Naive thymus-derived CD4-positive, alpha-beta T cell (primary cell): ENCODE results near the gene CYP24A1. TPM values are rescaled to one million over a fixed set of nuclear protein-coding genes. Genes with fewer than 3 reads are reported as not detected.

Source experiments
- ATAC-seq: fragments of 150-1000 bp; cut with Tn5 transposase; 2 replicates; pipeline ENCODE4 v1.10.0; 2021; ENCODE audit warnings: mild to moderate bottlenecking, moderate library complexity
- CTCF ChIA-PET: fragments of 350-600 bp; sonication (Branson Sonifier 250); formaldehyde crosslinking; loops from one replicate; lab custom pipeline; 2021; ENCODE audit warnings: antibody characterized with exemption; lab: Charles Lee
- POLR2A ChIA-PET: fragments of 350-600 bp; sonication (Branson Sonifier 250); formaldehyde crosslinking; loops from one replicate; lab custom pipeline; 2021; ENCODE audit warnings: antibody characterized with exemption, inconsistent platforms; lab: Charles Lee
- DNase-seq, 9 donors: peaks; one replicate each; pipeline versions ENCODE4 v3.0.0 to v3.0.0-alpha.2; 2020 to 2022; ENCODE audit warnings: mixed read lengths in 1 of 9
- H3K27ac ChIP-seq: one replicate; pipeline ENCODE4 v1.7.0; 2013; ENCODE audit warnings: mild to moderate bottlenecking, low read depth, low read length, moderate library complexity
- H3K27me3 ChIP-seq, 2 donors: one replicate each; pipeline ENCODE4 v1.7.0; 2013; ENCODE audit warnings: low read length in 2 of 2, mild to moderate bottlenecking in 2 of 2, moderate library complexity in 2 of 2; ENCODE audit not compliant: control insufficient read depth in 2 of 2, insufficient read depth in 2 of 2
- H3K36me3 ChIP-seq, 3 experiments: 1 replicate in 2 of 3; 2 replicates in 1 of 3; pipeline ENCODE4 v1.7.0; 2013; ENCODE audit warnings: low read length in 3 of 3, mild to moderate bottlenecking in 3 of 3, moderate library complexity in 1 of 3; ENCODE audit not compliant: insufficient read depth in 3 of 3, control insufficient read depth in 2 of 3
- H3K4me1 ChIP-seq, 2 donors: one replicate each; pipeline ENCODE4 v1.7.0; 2013; ENCODE audit warnings: low read length in 2 of 2, mild to moderate bottlenecking in 2 of 2, moderate library complexity in 1 of 2; ENCODE audit not compliant: control insufficient read depth in 2 of 2, insufficient read depth in 2 of 2
- H3K4me3 ChIP-seq: 2 replicates; pipeline ENCODE4 v1.7.0; 2013; ENCODE audit warnings: mild to moderate bottlenecking, low read length
- H3K9me3 ChIP-seq, 3 experiments: 1 replicate in 2 of 3; 2 replicates in 1 of 3; pipeline ENCODE4 v1.7.0; 2013; ENCODE audit warnings: low read length in 3 of 3; ENCODE audit not compliant: control insufficient read depth in 2 of 3
- H3K27ac Mint-ChIP-seq, 9 donors: one replicate each; pipeline ENCODE4 v1.8.0; 2020 to 2022; ENCODE audit warnings: mixed read lengths in 9 of 9, mild to moderate bottlenecking in 8 of 9, moderate library complexity in 5 of 9, inconsistent platforms in 2 of 9
- H3K27me3 Mint-ChIP-seq, 5 donors: one replicate each; pipeline ENCODE4 v1.8.0; 2021 to 2022; ENCODE audit warnings: mixed read lengths in 5 of 5, mild to moderate bottlenecking in 1 of 5
- H3K36me3 Mint-ChIP-seq, 5 donors: one replicate each; pipeline ENCODE4 v1.8.0; 2020 to 2022; ENCODE audit warnings: mixed read lengths in 5 of 5, mild to moderate bottlenecking in 3 of 5, inconsistent platforms in 1 of 5
- H3K4me1 Mint-ChIP-seq, 7 donors: one replicate each; pipeline ENCODE4 v1.8.0; 2020 to 2022; ENCODE audit warnings: mixed read lengths in 7 of 7, mild to moderate bottlenecking in 3 of 7, inconsistent platforms in 1 of 7
- H3K4me3 Mint-ChIP-seq, 10 donors: one replicate each; pipeline ENCODE4 v1.8.0; 2020 to 2022; ENCODE audit warnings: mild to moderate bottlenecking in 10 of 10, mixed read lengths in 10 of 10, moderate library complexity in 6 of 10, inconsistent platforms in 2 of 10
- H3K9me3 Mint-ChIP-seq, 11 donors: one replicate each; pipeline ENCODE4 v1.8.0; 2020 to 2022; ENCODE audit warnings: mixed read lengths in 11 of 11, mild to moderate bottlenecking in 4 of 11, inconsistent platforms in 1 of 11, moderate library complexity in 1 of 11
- intact Hi-C, 2 donors: fragments of 100-400 bp; cut with micrococcal nuclease; formaldehyde crosslinking; loops; one replicate each; pipeline ENCODE4 v1.15.1; 2023
- polyA plus RNA-seq, 2 donors: library from polyadenylated mRNA; unstranded; fragments of 300-500 nt; fragmentation: Illumina TruSeq; gene quantifications; one replicate each; pipeline ENCODE4 v1.2.3, GENCODE V29; 2021
- total RNA-seq, 6 experiments: library from RNA in 5 of 6; stranded (reverse) in 5 of 6; gene quantifications; 1 replicate in 5 of 6; 2 replicates in 1 of 6; pipeline ENCODE4 v1.2.3 and lab custom pipeline; 2021 to 2026

CYP24A1 gene
- total and polyA plus RNA-seq, 7 experiments from 2014 or later = 0.78 TPM; not detected in 6

DNA sequence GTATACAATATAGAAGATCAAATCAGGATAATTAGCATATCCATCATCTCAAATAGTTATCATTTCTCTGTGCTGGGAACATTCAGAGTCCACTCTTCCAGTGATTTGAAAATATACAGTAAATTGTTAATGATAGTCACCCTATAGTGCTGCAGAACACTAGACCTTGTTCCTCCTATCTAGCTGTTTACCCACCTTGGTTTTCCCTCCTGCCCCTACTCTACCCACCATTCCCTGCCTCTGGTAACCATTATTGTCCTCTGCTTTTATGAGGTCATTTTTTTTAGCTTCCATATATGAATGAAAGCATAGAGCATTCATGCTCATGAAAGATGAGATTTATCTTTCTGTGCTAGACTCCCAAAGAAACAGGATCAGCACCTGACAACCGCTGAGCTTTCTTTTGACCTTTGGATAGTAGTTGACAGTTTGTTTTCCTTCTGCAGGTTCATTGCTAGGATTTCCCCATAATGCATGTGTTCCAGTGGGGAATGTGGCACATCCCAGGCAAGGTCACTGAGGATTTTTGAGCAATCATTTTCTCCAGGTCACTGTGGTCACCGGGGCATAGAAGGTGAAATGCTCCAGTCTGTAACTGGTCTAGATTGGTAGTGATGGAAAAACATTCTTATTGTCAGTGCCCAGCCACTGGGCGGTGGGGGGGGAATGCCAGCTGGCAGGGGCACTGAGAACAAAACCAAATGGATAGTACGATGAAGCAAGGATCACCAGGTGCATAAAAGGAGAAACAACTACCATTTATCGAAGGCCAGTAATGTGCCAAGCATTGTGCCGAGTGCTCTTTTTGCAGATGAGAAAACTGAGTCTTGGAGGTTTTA is 69.8 kb downstream of the CYP24A1 start:
- H3K27me3 Mint-ChIP-seq = peaks cover 0 to 19% (median 9%) of the 10 kb centered on the region in 5 donors
- H3K27me3 ChIP-seq = no peaks in the 10 kb centered on the region
- H3K27ac ChIP-seq = no peak overlapping the region
- H3K36me3 ChIP-seq = no peaks in the 10 kb centered on the region
- no peaks in the 10 kb centered on the region for H3K9me3 ChIP-seq
- no peak overlapping the region for H3K4me3 ChIP-seq
- intact Hi-C loops = no loop called here
- peaks cover 0 to 4% (median 0%) of the 10 kb centered on the region in 7 donors for H3K4me1 Mint-ChIP-seq
- CTCF ChIA-PET = interaction anchor here (0.6 to 1.0 kb wide), 5 partner anchors 12 to 543 kb away, joined by 3 to 4 read pairs (median 3); no protein-coding TSS in a partner anchor
- ATAC-seq (no peak), DNase-seq (no peak)
- H3K4me1 ChIP-seq = no peaks in the 10 kb centered on the region
- H3K4me3 Mint-ChIP-seq = no peak overlapping the region
- H3K9me3 Mint-ChIP-seq = peaks cover 0 to 1% (median 0%) of the 10 kb centered on the region in 11 donors
- H3K36me3 Mint-ChIP-seq = peaks cover 0 to 5% (median 0%) of the 10 kb centered on the region in 5 donors
- H3K27ac Mint-ChIP-seq = no peak overlapping the region
- POLR2A ChIA-PET = no interaction called here

Other genes starting within 250 kb of the CYP24A1 start
- gene BCAS1, start 103.4 kb downstream of the CYP24A1 start, total RNA-seq = under 1 TPM in 2 of 5 experiments, not detected in 3; 0.10 to 0.16 TPM
- under 1 TPM in 1 of 2 donors, not detected in 1; 0.05 TPM for gene BCAS1, start 103.4 kb downstream of the CYP24A1 start, polyA plus RNA-seq
- gene PFDN4, start 34.1 kb upstream of the CYP24A1 start, total RNA-seq = 10 to 100 TPM; 14.6 to 30.4 (median 17.7) TPM
- gene PFDN4, start 34.1 kb upstream of the CYP24A1 start, polyA plus RNA-seq = 10 to 100 TPM; 26.4 to 46.5 TPM